ENCODE measurements around the gene ZC3H12D.

The ZC3H12D gene

GRCh38 chr6:149414009-149414408 is 70.8 kb downstream of the ZC3H12D start:
- DNase-seq (ENCODE audit: low spot score) = no peak

- DNase-seq (ENCODE audit: low spot score) = no peak
Observed at GRCh38 chr6:149410557-149410956, 74.3 kb downstream of the ZC3H12D start.

- no peak for DNase-seq (ENCODE audit: low spot score)
Observed at GRCh38 chr6:149409617-149410016, 75.2 kb downstream of the ZC3H12D start.

- DNase-seq (ENCODE audit: low spot score) = no peak
Observed at GRCh38 chr6:149405823-149406765, 78.7 kb downstream of the ZC3H12D start.

GRCh38 chr6:149403534-149403933 is 81.3 kb downstream of the ZC3H12D start:
- DNase-seq (ENCODE audit: low spot score) = no peak

GRCh38 chr6:149400050-149400449 is 84.8 kb downstream of the ZC3H12D start, which contains the start of gene SUMO4:
TSS of gene SUMO4 (plus strand) at chr6:149400262. CDS start at chr6:149400392, 130 bp downstream.
- no peak for DNase-seq (ENCODE audit: low spot score)

GRCh38 chr6:149397384-149397783 is 87.4 kb downstream of the ZC3H12D start:
- DNase-seq (ENCODE audit: low spot score) = no peak

All from NAMALWA (cell line).